ENCODE results near the gene BPIFB2. TPM values are rescaled to one million over a fixed set of nuclear protein-coding genes. Genes with fewer than 3 reads are reported as not detected.

The BPIFB2 gene
- polyA plus RNA-seq, 1 of the 3 experiments (the other 2 are of a cell fraction): not detected

DNA sequence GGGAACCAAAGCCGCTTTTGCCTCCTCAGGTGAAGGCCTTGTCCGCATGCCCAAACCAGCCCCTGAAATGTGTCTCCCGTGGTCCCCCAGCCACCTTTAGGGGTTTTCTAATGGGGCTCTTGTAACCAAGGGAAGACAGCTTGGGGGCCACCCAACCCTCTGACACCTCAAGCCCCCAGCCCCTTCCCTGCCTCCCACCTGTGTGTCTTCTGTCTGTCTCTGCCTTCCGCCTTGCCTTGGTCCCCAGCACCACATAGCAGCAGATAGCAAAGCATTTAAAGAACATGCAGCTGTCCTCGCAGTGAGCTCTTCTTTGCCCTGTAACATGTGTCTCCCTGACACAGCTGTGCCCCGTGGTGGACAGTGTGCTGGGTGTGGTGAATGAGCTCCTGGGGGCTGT is 55.8 kb downstream of the BPIFB2 start:
- Histone ChIP-seq H3K9me3 (no peaks in the 10 kb centered on the region), H3K4me3 (ENCODE audit: low read depth in 2 of 2, low read length in 1 of 2) (no peak overlapping the region), H3K4me1 (ENCODE audit: control insufficient read depth in 1 of 2, insufficient read depth in 2 of 2, low read depth in 1 of 2, low read length in 1 of 2) (no peaks in the 10 kb centered on the region), H3K9ac (no peak overlapping the region), H3K9me2 (no peaks in the 10 kb centered on the region), H2AFZ (ENCODE audit: low read depth) (no peak overlapping the region), H3K27ac (ENCODE audit: low read depth in 2 of 2, low read length in 1 of 2) (no peak overlapping the region), H3K27me3 (ENCODE audit: insufficient read depth) (peaks cover 23% of the 10 kb centered on the region; the same call in 1 of the 2 replicates), H3K79me2 (ENCODE audit: insufficient read depth) (no peaks in the 10 kb centered on the region), H3K4me2 (no peak overlapping the region), H3F3A (replicated peaks; ENCODE audit: insufficient read depth) (no peaks in the 10 kb centered on the region), H3K36me3 (replicated peaks in 1 of 2; ENCODE audit: control insufficient read depth in 1 of 2, insufficient read depth in 2 of 2, low read length in 1 of 2) (no peaks in the 10 kb centered on the region), H4K20me1 (ENCODE audit: insufficient read depth) (no peaks in the 10 kb centered on the region)
- ChIA-PET CTCF (interaction anchor here (1.1 kb wide), 1 partner anchor 149 kb away, joined by 3 read pairs; no protein-coding TSS in a partner anchor), POLR2A (no interaction called here)
- no peak for DNase-seq
- WGBS (ENCODE audit: low lambda C conversion rate): 37% methylated on average over 4 of the region's 6 CpGs
- TF ChIP-seq, protein P1, sequence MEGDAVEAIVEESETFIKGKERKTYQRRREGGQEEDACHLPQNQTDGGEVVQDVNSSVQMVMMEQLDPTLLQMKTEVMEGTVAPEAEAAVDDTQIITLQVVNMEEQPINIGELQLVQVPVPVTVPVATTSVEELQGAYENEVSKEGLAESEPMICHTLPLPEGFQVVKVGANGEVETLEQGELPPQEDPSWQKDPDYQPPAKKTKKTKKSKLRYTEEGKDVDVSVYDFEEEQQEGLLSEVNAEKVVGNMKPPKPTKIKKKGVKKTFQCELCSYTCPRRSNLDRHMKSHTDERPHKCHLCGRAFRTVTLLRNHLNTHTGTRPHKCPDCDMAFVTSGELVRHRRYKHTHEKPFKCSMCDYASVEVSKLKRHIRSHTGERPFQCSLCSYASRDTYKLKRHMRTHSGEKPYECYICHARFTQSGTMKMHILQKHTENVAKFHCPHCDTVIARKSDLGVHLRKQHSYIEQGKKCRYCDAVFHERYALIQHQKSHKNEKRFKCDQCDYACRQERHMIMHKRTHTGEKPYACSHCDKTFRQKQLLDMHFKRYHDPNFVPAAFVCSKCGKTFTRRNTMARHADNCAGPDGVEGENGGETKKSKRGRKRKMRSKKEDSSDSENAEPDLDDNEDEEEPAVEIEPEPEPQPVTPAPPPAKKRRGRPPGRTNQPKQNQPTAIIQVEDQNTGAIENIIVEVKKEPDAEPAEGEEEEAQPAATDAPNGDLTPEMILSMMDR (IDR thresholded peaks at IDR 0.05): no peak
- TF ChIP-seq EP300 (IDR thresholded peaks at IDR 0.05; ENCODE audit: borderline replicate concordance in 1 of 2, low read depth in 1 of 2, low read length in 1 of 2): no peak
- no peak for TF ChIP-seq NFIC (IDR thresholded peaks at IDR 0.05; ENCODE audit: borderline replicate concordance)
- TF ChIP-seq, protein P2, sequence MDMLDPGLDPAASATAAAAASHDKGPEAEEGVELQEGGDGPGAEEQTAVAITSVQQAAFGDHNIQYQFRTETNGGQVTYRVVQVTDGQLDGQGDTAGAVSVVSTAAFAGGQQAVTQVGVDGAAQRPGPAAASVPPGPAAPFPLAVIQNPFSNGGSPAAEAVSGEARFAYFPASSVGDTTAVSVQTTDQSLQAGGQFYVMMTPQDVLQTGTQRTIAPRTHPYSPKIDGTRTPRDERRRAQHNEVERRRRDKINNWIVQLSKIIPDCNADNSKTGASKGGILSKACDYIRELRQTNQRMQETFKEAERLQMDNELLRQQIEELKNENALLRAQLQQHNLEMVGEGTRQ (IDR thresholded peaks at IDR 0.05; ENCODE audit: borderline replicate concordance, low read depth, low read length): no peak

DNA sequence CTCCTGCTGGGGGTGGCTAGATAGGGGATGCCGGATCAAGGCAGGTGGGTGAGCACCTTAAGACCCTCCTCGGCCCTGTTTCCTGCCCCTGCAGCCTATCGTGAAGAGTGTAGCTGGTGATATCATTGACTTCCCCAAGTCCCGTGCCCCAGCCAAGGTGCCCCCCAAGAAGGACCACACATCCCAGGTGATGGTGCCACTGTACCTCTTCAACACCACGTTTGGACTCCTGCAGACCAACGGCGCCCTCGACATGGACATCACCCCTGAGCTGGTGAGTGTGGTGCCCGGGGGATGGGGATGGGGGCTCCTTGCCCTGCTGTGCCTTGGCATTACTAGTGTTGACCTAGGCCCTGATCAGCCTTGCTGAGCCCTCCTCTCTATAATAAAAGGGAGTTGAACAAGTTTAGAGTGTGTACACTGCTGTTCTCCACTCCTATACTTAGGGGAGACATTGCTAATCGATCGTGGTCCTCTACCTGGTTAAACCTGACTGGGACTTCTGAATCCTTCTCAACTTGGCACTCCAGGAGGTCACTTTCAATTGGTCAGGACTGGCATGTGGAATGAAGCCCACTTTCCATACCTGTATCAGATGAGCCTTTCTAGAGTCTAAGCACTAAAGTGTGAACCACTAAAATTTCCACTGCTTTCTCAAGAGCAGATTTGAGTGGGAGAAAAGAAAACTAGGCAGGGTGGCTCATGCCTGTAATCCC is 57.2 kb downstream of the BPIFB2 start:
- H4K20me1 ChIP-seq (ENCODE audit: insufficient read depth): no peaks in the 10 kb centered on the region
- TF ChIP-seq RXRA (IDR thresholded peaks at IDR 0.05; ENCODE audit: borderline replicate concordance, low read depth): no peak
- TF ChIP-seq, protein P2 (IDR thresholded peaks at IDR 0.05; ENCODE audit: borderline replicate concordance, low read depth, low read length): no peak
- TF ChIP-seq, protein P3, sequence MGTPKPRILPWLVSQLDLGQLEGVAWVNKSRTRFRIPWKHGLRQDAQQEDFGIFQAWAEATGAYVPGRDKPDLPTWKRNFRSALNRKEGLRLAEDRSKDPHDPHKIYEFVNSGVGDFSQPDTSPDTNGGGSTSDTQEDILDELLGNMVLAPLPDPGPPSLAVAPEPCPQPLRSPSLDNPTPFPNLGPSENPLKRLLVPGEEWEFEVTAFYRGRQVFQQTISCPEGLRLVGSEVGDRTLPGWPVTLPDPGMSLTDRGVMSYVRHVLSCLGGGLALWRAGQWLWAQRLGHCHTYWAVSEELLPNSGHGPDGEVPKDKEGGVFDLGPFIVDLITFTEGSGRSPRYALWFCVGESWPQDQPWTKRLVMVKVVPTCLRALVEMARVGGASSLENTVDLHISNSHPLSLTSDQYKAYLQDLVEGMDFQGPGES (IDR thresholded peaks at IDR 0.05; ENCODE audit: low read depth, low read length): no peak
- no peak for TF ChIP-seq NFIC (IDR thresholded peaks at IDR 0.05; ENCODE audit: borderline replicate concordance)
- TF ChIP-seq CHD2 (IDR thresholded peaks at IDR 0.05; ENCODE audit: low read length, partially characterized antibody): no peak
- TF ChIP-seq, protein P4, sequence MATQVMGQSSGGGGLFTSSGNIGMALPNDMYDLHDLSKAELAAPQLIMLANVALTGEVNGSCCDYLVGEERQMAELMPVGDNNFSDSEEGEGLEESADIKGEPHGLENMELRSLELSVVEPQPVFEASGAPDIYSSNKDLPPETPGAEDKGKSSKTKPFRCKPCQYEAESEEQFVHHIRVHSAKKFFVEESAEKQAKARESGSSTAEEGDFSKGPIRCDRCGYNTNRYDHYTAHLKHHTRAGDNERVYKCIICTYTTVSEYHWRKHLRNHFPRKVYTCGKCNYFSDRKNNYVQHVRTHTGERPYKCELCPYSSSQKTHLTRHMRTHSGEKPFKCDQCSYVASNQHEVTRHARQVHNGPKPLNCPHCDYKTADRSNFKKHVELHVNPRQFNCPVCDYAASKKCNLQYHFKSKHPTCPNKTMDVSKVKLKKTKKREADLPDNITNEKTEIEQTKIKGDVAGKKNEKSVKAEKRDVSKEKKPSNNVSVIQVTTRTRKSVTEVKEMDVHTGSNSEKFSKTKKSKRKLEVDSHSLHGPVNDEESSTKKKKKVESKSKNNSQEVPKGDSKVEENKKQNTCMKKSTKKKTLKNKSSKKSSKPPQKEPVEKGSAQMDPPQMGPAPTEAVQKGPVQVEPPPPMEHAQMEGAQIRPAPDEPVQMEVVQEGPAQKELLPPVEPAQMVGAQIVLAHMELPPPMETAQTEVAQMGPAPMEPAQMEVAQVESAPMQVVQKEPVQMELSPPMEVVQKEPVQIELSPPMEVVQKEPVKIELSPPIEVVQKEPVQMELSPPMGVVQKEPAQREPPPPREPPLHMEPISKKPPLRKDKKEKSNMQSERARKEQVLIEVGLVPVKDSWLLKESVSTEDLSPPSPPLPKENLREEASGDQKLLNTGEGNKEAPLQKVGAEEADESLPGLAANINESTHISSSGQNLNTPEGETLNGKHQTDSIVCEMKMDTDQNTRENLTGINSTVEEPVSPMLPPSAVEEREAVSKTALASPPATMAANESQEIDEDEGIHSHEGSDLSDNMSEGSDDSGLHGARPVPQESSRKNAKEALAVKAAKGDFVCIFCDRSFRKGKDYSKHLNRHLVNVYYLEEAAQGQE (IDR thresholded peaks at IDR 0.05; ENCODE audit: low read depth, low read length): no peak
- TF ChIP-seq MEF2A (IDR thresholded peaks at IDR 0.05; ENCODE audit: borderline replicate concordance, low read depth): no peak
- TF ChIP-seq, protein P1 (IDR thresholded peaks at IDR 0.05): no peak
- no peak for TF ChIP-seq RAD21 (IDR thresholded peaks at IDR 0.05; ENCODE audit: low read length)
- TF ChIP-seq RCOR1 (IDR thresholded peaks at IDR 0.05; ENCODE audit: low read length): no peak
- no peak for TF ChIP-seq TCF12 (IDR thresholded peaks at IDR 0.05)
- no peak for TF ChIP-seq JUND (IDR thresholded peaks at IDR 0.05)
- TF ChIP-seq FOXM1 (IDR thresholded peaks at IDR 0.05; ENCODE audit: low read depth): no peak
- TF ChIP-seq FOSL2 (IDR thresholded peaks at IDR 0.05; ENCODE audit: borderline replicate concordance, low read depth): no peak

More for the DNA sequence above, 57.2 kb downstream of the BPIFB2 start:
- H3F3A ChIP-seq (replicated peaks; ENCODE audit: insufficient read depth): no peaks in the 10 kb centered on the region
- no peak for DNase-seq
- H3K36me3 ChIP-seq (replicated peaks in 1 of 2; ENCODE audit: control insufficient read depth in 1 of 2, insufficient read depth in 2 of 2, low read length in 1 of 2): no peaks in the 10 kb centered on the region
- H3K27ac ChIP-seq (ENCODE audit: low read depth in 2 of 2, low read length in 1 of 2): no peak overlapping the region
- 25% methylated on average over 11 of the region's 11 CpGs for WGBS (ENCODE audit: low lambda C conversion rate)
- H3K79me2 ChIP-seq (ENCODE audit: insufficient read depth): no peaks in the 10 kb centered on the region
- POLR2A ChIA-PET: no interaction called here
- no peak overlapping the region for H3K4me2 ChIP-seq
- CTCF ChIA-PET: no interaction called here
- H2AFZ ChIP-seq (ENCODE audit: low read depth): no peak overlapping the region
- H3K9me3 ChIP-seq: no peaks in the 10 kb centered on the region
- peaks cover 31% of the 10 kb centered on the region; the same call in 1 of the 2 replicates for H3K27me3 ChIP-seq (ENCODE audit: insufficient read depth)
- no peak overlapping the region for H3K4me3 ChIP-seq (ENCODE audit: low read depth in 2 of 2, low read length in 1 of 2)
- no peaks in the 10 kb centered on the region for H3K9me2 ChIP-seq
- H3K4me1 ChIP-seq (ENCODE audit: control insufficient read depth in 1 of 2, insufficient read depth in 2 of 2, low read depth in 1 of 2, low read length in 1 of 2): no peaks in the 10 kb centered on the region
- no peak overlapping the region for H3K9ac ChIP-seq

Measured in SK-N-SH (cell line).